Suppressor macrophage (primary cell): ENCODE data around the gene LEPR.
"Not testable (repeated sequence)": the region's sequence is repeated elsewhere in the genome, so short reads cannot be mapped to it uniquely, and the experiment has no call there.

Source experiments
- DNase-seq, 4 experiments: peaks; one replicate each; pipeline ENCODE4 v3.0.0-alpha.2; 2020 to 2022

The LEPR gene

GRCh38 chr1:65440915-65441314 lies 20.4 kb downstream of the LEPR start:
- DNase-seq, result no peak

GRCh38 chr1:65441464-65441863 lies 21.0 kb downstream of the LEPR start:
- DNase-seq, result no peak

- no peak for DNase-seq
Measured at GRCh38 chr1:65442442-65442841, 22.0 kb downstream of the LEPR start.

GRCh38 chr1:65443647-65444046 lies 23.2 kb downstream of the LEPR start:
- no peak for DNase-seq

GRCh38 chr1:65444128-65444640 lies 23.7 kb downstream of the LEPR start:
- no peak for DNase-seq

GRCh38 chr1:65445837-65446236 lies 25.4 kb downstream of the LEPR start:
- no peak for DNase-seq

- no peak for DNase-seq
Measured at GRCh38 chr1:65449214-65449823, 28.9 kb downstream of the LEPR start.

GRCh38 chr1:65455678-65456077 lies 35.2 kb downstream of the LEPR start:
- DNase-seq, result not testable (repeated sequence)

GRCh38 chr1:65456481-65456880 lies 36.0 kb downstream of the LEPR start:
- DNase-seq, result no peak

GRCh38 chr1:65457868-65458267 lies 37.4 kb downstream of the LEPR start:
- no peak for DNase-seq

GRCh38 chr1:65458730-65459396 lies 38.4 kb downstream of the LEPR start:
- DNase-seq, result no peak

- peak; percentile 28 to 68 (median 53) for DNase-seq
Measured at GRCh38 chr1:65459397-65459768, 38.9 kb downstream of the LEPR start.

GRCh38 chr1:65465837-65466236 lies 45.4 kb downstream of the LEPR start:
- DNase-seq, result not testable (repeated sequence)

- DNase-seq, result no peak
Measured at GRCh38 chr1:65467536-65467935, 47.1 kb downstream of the LEPR start.

GRCh38 chr1:65469126-65469888 lies 48.8 kb downstream of the LEPR start:
- DNase-seq, result no peak

GRCh38 chr1:65469889-65470340 lies 49.4 kb downstream of the LEPR start:
- no peak for DNase-seq
